ENCODE results near the gene SERPINB1.
A peak's percentile ranks its signal among the peaks of the same experiment; 100 is the strongest.
"Not testable (repeated sequence)": the region's sequence is repeated elsewhere in the genome, so short reads cannot be mapped to it uniquely, and the experiment has no call there.

Gene SERPINB1

GRCh38 chr6:2841264-2842138 is at the start of gene SERPINB1:
SERPINB1 (minus strand) TSS chr6:2841863; CDS start chr6:2840586, 1,277 bp downstream.
- DNase-seq = peak; percentile 92

DNA sequence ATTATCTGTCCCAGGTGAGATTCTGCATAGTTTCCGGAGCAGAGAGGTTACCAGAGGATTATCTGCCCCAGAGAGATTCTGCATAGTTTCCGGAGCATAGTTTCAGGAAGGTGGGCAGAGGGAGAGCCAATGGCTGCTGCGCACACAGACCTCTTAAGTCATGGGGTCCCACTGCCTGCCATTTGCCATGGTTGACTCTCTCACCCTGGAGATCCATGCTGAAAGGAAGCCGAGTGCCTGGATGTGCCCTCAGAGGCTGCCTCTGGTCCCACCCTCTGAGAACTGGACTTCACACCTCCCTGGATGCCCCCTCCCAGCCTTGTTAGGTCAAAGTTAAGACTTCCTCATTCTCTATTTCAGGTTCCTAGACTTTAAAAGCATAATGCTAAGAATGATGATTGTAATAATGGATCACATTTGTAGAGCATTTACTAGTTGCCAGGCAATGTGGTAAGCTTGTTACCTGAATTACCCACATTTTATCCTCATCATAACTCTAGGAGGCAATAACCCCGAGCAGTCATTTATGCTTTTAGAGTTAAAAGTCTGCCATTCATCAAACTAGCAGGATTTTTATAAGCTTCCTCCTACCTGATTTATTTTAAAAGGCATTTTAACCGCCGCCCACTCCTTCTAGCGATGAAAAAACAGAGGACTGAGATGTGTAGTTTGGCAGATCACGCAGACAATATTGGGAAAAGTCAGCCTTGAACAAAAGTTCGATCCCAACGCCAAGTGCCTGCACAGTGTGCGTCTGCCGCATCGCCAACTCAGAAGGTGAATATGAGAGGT is 49.5 kb upstream of the SERPINB1 start:
- DNase-seq = no peak

DNA sequence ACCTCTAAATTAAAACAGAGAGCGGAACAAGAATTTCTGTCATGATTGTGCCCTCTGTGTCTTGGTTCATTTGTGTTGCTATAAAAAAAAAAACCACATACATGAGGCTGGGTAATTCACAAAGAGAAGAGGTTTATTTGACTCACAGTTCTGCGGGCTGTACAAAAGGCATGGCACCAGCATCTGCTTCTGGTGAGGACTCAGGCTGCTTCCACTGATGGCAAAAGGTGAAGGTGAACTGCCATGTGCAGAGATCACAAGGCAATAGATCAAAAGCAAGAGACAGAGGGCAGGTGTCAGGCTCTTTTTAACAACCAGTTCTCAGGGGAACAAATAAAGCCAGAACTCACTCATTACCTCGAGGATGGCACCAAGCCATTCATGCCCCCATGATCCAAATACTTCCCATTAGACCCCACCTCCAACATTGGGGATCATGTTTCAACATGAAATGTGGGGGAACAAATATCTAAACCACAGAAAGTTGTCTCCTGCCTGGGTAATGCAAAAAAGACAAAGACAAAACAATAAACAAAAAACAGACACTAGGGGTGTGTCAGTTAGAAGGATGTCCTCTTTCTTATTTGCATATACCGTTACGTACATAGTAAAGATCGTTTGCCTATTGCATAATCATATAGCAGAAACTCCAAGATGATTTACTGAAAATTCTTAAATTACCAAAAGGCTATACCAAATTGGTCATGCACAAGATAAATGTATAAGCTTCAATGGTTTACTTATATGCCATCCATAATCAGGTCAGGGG is 44.5 kb upstream of the SERPINB1 start:
- DNase-seq = no peak

GRCh38 chr6:2884804-2885203 is 43.1 kb upstream of the SERPINB1 start:
- DNase-seq = no peak

DNA sequence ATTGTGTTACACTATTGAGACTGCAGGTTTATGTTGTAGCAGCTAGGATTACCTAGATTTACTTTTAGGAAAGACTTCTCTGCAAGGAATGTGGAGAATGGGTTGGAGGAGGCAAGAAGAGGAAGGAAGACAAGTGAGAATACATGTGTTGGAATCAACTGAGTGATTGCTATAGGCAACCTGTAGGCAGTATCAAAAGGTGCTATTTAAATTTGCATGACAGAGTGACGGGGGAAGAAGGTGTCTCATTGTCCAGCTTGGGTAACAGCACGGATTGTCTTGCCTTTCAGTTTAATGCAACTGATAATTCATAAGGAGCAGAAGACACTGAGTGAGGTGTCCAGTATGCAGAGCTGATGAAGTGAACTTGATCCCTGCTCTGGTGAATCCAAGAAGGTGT is 42.0 kb upstream of the SERPINB1 start:
- DNase-seq = no peak

DNA sequence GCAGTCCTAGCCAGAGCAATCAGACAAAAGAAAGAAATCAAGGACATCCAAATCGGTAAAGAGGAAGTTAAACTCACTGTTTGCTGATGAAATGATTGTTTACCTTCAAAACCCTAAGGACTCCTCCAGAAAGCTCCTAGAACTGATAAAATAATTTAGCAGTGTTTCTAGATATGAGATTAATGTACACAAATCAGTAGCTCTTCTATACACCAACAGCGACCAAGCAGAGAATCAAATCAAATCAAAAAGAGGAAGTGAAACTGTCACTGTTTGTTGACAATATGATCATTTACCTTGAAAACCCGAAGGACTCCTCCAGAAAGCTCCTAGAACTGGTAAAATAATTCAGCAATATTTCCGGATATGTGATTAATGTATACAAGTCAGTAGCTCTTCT is 39.8 kb upstream of the SERPINB1 start:
- no peak for DNase-seq

DNA sequence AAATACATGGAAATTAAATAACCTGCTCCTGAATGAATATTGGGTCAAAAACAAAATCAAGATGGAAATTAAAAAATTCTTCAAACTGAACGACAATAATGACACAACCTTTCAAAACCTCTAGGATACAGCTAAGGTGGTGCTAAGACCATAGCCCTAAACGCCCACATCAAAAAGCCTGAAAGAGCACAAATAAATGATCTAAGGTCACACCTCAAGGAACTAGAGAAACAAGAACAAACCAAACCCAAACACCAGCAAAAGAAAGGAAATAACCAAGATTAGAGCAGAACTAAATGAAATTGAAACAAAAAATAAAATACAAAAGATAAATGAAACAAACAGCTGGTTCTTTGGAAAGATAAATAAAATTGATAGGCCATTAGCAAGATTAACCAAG is 38.5 kb upstream of the SERPINB1 start:
- not testable (repeated sequence) for DNase-seq

GRCh38 chr6:2877960-2878359 is 36.3 kb upstream of the SERPINB1 start:
- no peak for DNase-seq

DNA sequence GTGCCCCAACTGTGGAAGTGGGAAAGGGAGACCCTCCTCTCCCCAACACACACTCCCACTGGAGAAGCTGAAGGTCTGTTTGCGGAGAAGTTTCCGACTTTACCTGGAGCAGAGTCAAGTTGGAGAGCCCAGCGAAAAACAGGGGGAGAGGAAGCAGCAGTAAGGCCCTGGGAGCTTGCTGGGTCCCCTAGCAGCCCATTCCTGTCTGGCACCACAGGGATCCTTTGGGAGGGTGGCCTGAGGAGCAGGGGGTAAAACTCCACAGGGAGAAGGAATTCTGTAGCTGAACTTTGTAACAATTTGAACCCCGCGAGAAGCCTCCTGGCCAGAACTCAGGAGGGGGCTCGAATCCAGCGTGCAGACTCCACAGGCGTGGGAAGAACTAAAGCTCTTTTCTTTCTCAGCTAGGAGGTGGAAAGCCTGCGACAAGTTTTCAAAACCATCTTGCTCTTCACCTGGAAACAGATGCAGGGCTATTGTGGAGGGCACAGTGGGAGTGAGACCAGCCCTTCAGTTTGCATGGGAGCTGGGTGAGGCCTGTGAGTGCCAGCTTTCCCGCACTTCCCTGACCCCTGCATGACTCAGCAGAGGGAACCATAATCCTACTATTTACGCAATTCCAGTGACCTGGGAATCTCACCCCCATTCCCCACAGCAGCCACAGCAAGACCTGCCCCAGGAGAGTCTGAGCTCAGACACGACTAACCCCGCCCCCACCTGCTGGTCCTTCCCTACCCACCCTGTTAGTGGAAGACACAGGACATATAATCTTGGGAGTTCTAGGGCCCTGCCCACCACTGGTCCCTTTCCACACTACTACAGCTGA is 35.6 kb upstream of the SERPINB1 start:
- peak; percentile 24 for DNase-seq

- no peak for DNase-seq
Observed at GRCh38 chr6:2876210-2877056, 34.8 kb upstream of the SERPINB1 start.

DNA sequence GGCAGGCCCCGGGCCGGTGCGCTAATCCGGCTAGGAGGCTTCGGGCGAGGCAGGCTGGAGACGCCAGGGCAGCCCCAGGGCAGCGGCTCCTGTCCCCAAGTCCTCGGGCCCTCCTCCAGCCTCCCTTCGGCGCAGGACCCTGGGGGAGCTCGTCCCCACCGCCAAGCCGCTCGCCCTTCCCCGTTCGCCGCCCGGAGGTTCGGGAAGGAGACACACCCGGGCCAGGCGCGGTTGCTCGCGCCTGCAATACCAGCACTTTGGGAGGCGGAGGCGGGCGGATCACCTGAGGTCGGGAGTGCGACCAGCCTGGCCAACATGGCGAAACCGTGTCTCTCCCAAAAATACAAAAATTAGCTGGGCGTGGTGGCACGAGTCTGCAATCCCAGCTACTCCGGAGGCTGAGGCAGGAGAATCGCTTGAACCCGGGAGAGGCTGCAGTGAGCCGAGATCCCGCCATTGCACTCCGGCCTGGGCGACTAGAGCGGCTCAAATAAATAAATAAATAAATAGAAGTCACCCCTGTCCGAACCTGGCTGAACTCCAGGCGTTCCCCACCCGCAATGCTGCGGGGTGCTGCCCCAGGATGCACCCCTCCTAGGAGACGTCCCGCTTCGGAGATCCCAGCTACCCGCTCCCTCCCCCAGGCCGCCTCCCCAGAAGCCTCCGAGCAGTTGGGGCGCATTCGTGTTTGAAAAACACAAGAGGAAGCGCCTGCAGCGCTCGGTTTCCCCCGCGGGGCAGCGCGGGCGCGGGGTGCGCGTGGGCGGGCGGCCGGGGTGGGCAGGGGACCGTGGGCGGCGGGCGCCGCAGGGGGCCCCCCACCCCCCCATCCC is 33.9 kb upstream of the SERPINB1 start:
- DNase-seq = peak; percentile 38

DNA sequence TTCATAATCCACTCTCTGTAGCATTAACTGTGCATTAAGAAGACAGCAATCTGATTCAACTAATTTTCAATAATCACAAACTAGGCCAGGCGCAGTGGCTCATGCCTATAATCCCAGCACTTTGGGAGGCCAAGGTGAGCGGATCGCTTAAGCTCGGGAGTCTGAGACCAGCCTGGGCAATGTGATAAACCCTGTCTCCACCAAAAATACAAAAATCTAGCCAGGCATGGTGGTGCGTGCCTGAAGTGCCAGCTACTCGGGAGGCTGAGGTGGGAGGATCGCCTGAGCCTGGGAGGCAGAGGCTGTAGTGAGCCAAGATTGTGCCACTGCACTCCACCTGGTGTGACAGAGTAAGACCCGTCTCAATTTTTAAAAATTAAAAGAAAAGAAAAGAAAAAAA is 32.0 kb upstream of the SERPINB1 start:
- DNase-seq = no peak

- DNase-seq = no peak
Observed at GRCh38 chr6:2872423-2873358, 31.0 kb upstream of the SERPINB1 start.

DNA sequence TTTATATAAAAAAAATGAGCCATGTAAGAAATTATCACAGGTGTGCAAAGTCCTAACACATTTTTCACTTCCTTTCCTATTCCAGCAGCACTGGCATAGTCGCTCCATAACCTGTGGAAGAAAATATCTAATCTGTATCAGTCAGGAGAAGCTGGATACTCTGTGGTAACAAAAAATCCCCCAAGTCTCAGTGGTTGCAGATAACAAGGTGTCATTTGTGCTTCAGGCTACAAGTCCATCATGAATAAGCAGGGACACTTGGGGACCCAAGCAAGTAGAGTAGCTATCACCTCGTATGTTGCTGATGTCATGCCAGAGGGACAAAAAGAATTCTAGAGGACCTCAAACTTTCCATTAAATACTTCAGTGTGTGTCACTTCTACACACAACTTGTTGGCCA is 30.3 kb upstream of the SERPINB1 start:
- no peak for DNase-seq

DNA sequence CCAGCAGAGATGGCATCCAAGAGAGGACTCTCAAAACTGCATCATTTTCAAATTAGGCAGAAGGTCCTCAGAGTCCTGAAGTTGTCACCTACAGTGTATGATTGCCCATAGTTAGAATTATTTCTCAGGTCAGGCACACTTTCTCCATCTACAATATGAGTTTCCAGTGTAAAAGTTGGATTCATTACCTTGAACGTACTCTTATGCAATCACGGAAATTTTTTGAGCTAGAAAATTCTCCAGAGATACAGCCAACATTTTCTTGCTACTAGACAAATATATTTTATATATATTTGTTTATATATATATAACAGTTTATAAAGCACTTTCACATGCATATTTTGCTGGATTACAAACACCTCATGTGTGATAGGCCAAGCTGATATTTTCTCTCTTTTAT is 29.4 kb upstream of the SERPINB1 start:
- no peak for DNase-seq

DNA sequence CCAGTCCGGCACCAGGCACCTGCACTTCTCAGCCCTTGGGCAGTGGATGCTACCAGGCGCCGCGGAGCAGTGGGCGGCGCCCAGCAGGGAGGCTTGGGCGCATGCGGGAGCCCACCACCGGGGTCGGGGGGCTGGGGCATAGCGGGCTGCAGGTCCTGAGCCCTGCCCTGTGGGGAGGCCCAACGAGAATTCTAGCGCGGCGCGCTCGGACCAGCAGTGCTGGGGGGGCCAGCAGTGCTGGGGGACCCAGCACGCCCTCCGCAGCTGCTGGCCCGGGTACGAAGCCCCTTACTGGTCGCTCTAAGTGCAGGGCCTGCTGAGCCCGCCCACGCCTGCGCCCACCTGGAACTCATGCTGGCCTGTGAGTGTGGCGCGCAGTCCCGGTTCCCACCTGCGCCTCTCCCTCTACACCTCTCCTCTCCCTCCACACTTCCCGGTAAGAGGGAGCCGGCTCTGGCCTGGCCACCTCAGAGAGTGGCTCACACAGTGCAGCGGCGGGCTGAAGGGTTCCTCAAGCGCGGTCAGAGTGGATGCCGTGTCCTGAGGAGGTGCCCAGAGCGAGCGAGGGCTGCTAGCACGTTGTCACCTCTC is 28.5 kb upstream of the SERPINB1 start:
- DNase-seq = peak; percentile 27

- no peak for DNase-seq
Observed at GRCh38 chr6:2868637-2869036, 27.0 kb upstream of the SERPINB1 start.

- DNase-seq = no peak
Observed at GRCh38 chr6:2866171-2866846, 24.6 kb upstream of the SERPINB1 start.
